Duodenal mucosa (tissue), 2 donors: Measurements from ENCODE around the gene COX7A1.

Source experiments
- H3K27ac ChIP-seq: one replicate; pipeline ENCODE4 v1.7.0; 2013; ENCODE audit warnings: low read depth, low read length
- H3K27me3 ChIP-seq, 2 donors: one replicate each; pipeline ENCODE4 v1.7.0; 2013; ENCODE audit warnings: low read length in 2 of 2, control low read depth in 1 of 2; ENCODE audit not compliant: insufficient read depth in 2 of 2, control insufficient read depth in 1 of 2
- H3K36me3 ChIP-seq, 2 donors: one replicate each; pipeline ENCODE4 v1.7.0; 2013; ENCODE audit warnings: low read length in 2 of 2, control low read depth in 1 of 2; ENCODE audit not compliant: insufficient read depth in 2 of 2, control insufficient read depth in 1 of 2
- H3K4me1 ChIP-seq, 2 donors: one replicate each; pipeline ENCODE4 v1.7.0; 2013; ENCODE audit warnings: low read length in 2 of 2, control low read depth in 1 of 2; ENCODE audit not compliant: insufficient read depth in 2 of 2, control insufficient read depth in 1 of 2
- H3K4me3 ChIP-seq, 2 donors: one replicate each; pipeline ENCODE4 v1.7.0; 2013; ENCODE audit warnings: low read length in 2 of 2, low read depth in 1 of 2
- H3K9ac ChIP-seq, 2 donors: one replicate each; pipeline ENCODE4 v1.7.0; 2013; ENCODE audit warnings: low read length in 2 of 2, low read depth in 1 of 2
- H3K9me3 ChIP-seq, 2 donors: one replicate each; pipeline ENCODE4 v1.7.0; 2013; ENCODE audit warnings: low read length in 2 of 2, control low read depth in 1 of 2; ENCODE audit not compliant: control insufficient read depth in 1 of 2

COX7A1 gene

DNA sequence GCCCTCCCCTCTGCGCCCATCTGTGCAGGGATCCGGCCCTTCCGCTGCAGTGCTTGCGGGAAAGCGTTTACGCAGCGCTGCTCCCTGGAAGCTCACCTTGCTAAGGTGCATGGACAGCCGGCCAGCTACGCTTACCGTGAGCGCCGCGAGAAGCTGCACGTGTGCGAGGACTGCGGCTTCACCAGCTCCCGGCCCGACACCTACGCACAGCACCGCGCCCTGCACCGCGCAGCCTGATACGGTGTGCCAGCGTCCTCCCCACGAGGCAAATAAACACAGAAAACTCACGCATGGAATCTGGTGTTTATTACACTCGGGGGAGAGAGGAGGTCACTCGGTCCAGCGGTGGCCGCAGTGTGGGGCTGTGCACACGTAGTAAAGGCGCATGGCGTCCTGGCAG, 38.8 kb downstream of the COX7A1 start:
- Histone ChIP-seq H3K9me3 (no peaks in the 10 kb centered on the region), H3K36me3 (peaks cover 4 to 18% of the 10 kb centered on the region in 2 donors), H3K4me1 (peaks cover 16 to 28% of the 10 kb centered on the region in 2 donors), H3K9ac (no peak overlapping the region), H3K4me3 (peak overlapping the region; percentile 94 to 96), H3K27ac (no peak overlapping the region), H3K27me3 (no peaks in the 10 kb centered on the region)

DNA sequence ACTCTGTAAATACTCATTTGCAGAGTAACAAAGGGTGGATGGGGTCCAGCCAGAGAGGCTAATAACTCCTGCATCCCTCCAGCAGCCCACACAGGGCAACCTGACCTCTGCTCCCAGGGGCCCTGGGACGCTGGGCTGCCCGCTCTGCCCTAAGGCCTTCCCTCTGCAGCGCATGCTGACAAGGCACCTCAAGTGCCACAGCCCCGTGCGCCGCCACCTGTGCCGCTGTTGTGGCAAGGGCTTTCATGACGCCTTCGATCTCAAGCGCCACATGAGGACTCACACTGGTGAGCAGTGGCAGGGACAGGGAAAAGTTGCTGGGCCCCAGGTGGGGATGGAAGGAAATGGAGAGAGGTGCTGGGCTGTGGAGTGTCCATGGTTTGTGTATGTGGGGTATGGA, 39.6 kb downstream of the COX7A1 start:
- Histone ChIP-seq H3K9ac (no peak overlapping the region), H3K36me3 (peaks cover 4 to 18% of the 10 kb centered on the region in 2 donors), H3K27ac (no peak overlapping the region), H3K4me1 (peaks cover 16 to 28% of the 10 kb centered on the region in 2 donors), H3K4me3 (no peak overlapping the region), H3K9me3 (no peaks in the 10 kb centered on the region), H3K27me3 (no peaks in the 10 kb centered on the region)

DNA sequence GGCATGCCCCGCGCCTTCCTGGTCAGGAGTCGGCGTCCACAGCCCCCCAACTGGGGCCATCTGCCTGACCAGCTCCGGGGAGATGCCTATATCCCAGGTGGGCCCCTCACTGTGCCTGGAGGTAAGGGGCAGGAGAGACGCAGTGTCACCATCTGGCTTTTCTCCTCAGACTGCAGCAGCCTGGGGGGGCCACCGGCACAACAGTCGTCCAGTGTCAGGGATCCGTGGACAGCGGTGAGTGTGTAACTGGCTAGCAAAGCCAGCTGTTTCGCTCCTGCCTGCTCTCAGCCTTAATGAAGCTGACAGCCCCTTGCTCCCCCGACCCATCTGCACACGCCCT, 41.1 kb downstream of the COX7A1 start:
- H3K9me3 ChIP-seq, result no peaks in the 10 kb centered on the region
- no peak overlapping the region for H3K4me3 ChIP-seq
- peaks cover 4 to 18% of the 10 kb centered on the region in 2 donors for H3K36me3 ChIP-seq
- H3K4me1 ChIP-seq, result peaks cover 13 to 20% of the 10 kb centered on the region in 2 donors
- H3K27ac ChIP-seq, result no peak overlapping the region
- H3K9ac ChIP-seq, result no peak overlapping the region
- H3K27me3 ChIP-seq, result no peaks in the 10 kb centered on the region

DNA sequence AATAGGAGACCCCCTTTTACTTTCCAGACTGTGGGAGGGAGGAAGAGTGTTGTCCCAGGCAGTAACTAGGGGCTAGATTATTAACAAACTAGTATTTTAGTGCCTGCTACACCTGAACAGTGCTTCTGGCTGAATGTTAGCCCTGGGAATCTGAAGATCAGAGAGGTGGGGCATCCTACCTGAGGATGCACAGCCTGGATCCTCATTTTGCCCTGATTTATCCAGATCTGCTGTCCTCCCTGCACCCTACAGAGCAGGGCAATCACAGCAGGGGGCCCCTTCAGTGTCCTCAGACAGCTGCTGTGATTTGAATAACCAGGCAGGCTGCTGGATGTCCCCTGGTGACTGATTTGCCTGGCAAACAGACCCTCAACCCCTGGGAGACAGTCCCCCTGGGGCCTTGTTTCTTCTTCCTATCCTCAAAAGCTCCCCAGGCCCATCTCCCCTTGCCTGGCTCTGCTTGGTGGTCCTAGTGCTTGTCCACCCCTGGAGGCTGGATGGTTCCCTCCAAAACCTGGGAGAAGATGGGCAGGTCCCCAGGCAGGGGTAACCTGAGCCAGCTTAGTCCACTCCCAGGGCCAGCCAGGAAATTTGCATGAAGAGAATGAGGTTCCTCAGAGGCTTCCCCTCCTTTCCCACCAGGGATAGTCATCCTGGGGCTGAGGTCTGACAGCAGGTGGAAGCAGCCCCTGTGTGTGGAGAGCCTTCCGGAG, 41.6 kb downstream of the COX7A1 start, which contains the start of gene OVOL3:
Gene OVOL3 (plus strand): TSS at position 657 of the 713 bp plus-strand sequence. CDS start 60 bp downstream, outside the sequence.
- H3K36me3 ChIP-seq, result peaks cover 4 to 21% of the 10 kb centered on the region in 2 donors
- H3K4me3 ChIP-seq, result no peak within 1 kb of the TSS
- H3K9ac ChIP-seq, result no peak within 1 kb of the TSS
- H3K27ac ChIP-seq, result no peak within 1 kb of the TSS
- no peaks in the 10 kb centered on the region for H3K27me3 ChIP-seq
- H3K4me1 ChIP-seq, result peaks cover 10 to 16% of the 10 kb centered on the region in 2 donors
- no peaks in the 10 kb centered on the region for H3K9me3 ChIP-seq

GRCh38 chr19:36108684-36109083, 43.6 kb downstream of the COX7A1 start:
- no peak overlapping the region for H3K27ac ChIP-seq
- H3K9me3 ChIP-seq, result no peaks in the 10 kb centered on the region
- H3K4me1 ChIP-seq, result peaks cover 4 to 7% of the 10 kb centered on the region in 2 donors
- peaks cover 4 to 37% of the 10 kb centered on the region in 2 donors for H3K36me3 ChIP-seq
- no peaks in the 10 kb centered on the region for H3K27me3 ChIP-seq
- no peak overlapping the region for H3K9ac ChIP-seq
- H3K4me3 ChIP-seq, result no peak overlapping the region

- peaks cover 0 to 34% of the 10 kb centered on the region in 2 donors for H3K36me3 ChIP-seq
- H3K9me3 ChIP-seq, result no peaks in the 10 kb centered on the region
- no peaks in the 10 kb centered on the region for H3K27me3 ChIP-seq
- no peaks in the 10 kb centered on the region for H3K4me1 ChIP-seq
- no peak overlapping the region for H3K9ac ChIP-seq
- no peak overlapping the region for H3K4me3 ChIP-seq
- no peak overlapping the region for H3K27ac ChIP-seq
Observed at GRCh38 chr19:36106991-36107390, 45.3 kb downstream of the COX7A1 start.

DNA sequence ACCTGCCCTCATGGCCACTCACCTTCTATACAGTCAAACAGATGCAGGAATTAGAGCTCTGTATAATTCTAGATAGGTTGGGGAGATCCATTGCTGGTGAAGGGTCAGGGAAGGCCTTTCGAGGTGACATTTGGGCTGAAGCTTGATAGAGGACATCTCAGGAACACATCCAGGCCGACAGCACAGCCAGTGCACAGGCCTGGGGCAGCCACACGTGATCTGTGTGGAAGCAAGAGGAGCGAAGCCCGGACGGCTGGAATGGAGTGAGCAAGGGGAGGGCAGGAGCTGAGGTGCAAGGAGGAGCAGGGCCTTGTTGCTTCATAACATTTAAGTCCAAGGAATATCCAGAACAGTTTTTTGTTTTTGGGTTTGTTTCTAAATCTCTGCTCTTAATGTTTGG, 45.8 kb downstream of the COX7A1 start:
- peaks cover 0 to 34% of the 10 kb centered on the region in 2 donors for H3K36me3 ChIP-seq
- H3K27ac ChIP-seq, result no peak overlapping the region
- no peaks in the 10 kb centered on the region for H3K27me3 ChIP-seq
- H3K9ac ChIP-seq, result no peak overlapping the region
- H3K4me1 ChIP-seq, result no peaks in the 10 kb centered on the region
- H3K4me3 ChIP-seq, result no peak overlapping the region
- no peaks in the 10 kb centered on the region for H3K9me3 ChIP-seq

GRCh38 chr19:36103842-36104552, 48.2 kb downstream of the COX7A1 start:
- Histone ChIP-seq H3K36me3 (peaks cover 0 to 34% of the 10 kb centered on the region in 2 donors), H3K4me1 (no peaks in the 10 kb centered on the region), H3K4me3 (no peak overlapping the region), H3K27me3 (no peaks in the 10 kb centered on the region), H3K27ac (no peak overlapping the region), H3K9me3 (no peaks in the 10 kb centered on the region), H3K9ac (no peak overlapping the region)

GRCh38 chr19:36103040-36103626, 49.1 kb downstream of the COX7A1 start:
- H3K4me1 ChIP-seq, result no peaks in the 10 kb centered on the region
- H3K9me3 ChIP-seq, result no peaks in the 10 kb centered on the region
- no peaks in the 10 kb centered on the region for H3K27me3 ChIP-seq
- no peak overlapping the region for H3K27ac ChIP-seq
- H3K36me3 ChIP-seq, result peaks cover 0 to 34% of the 10 kb centered on the region in 2 donors
- no peak overlapping the region for H3K9ac ChIP-seq
- no peak overlapping the region for H3K4me3 ChIP-seq
